ENCODE data around the gene TMTC2.

The TMTC2 gene

GRCh38 chr12:82964446-82964845, 277.7 kb downstream of the TMTC2 start:
- TF ChIP-seq CTCF (IDR thresholded peaks at IDR 0.05; ENCODE audit: extremely low read depth, missing control alignments) = no peak
- no peak for DNase-seq (ENCODE audit: low spot score)

GRCh38 chr12:82966001-82966559, 279.4 kb downstream of the TMTC2 start:
- TF ChIP-seq CTCF (IDR thresholded peaks at IDR 0.05; ENCODE audit: extremely low read depth, missing control alignments) = no peak

GRCh38 chr12:82968631-82969367, 282.1 kb downstream of the TMTC2 start:
- no peak for TF ChIP-seq CTCF (IDR thresholded peaks at IDR 0.05; ENCODE audit: extremely low read depth, missing control alignments)
- no peak for DNase-seq (ENCODE audit: low spot score)

More at GRCh38 chr12:82966001-82966559, 279.4 kb downstream of the TMTC2 start:
- no peak for DNase-seq (ENCODE audit: low spot score)

- DNase-seq (ENCODE audit: low spot score) = no peak
- no peak for TF ChIP-seq CTCF (IDR thresholded peaks at IDR 0.05; ENCODE audit: extremely low read depth, missing control alignments)
Measured at GRCh38 chr12:82970614-82971013, 283.9 kb downstream of the TMTC2 start.

- no peak for TF ChIP-seq CTCF (IDR thresholded peaks at IDR 0.05; ENCODE audit: extremely low read depth, missing control alignments)
- DNase-seq (ENCODE audit: low spot score) = no peak
Measured at GRCh38 chr12:82971584-82971983, 284.9 kb downstream of the TMTC2 start.

GRCh38 chr12:82972624-82973023, 285.9 kb downstream of the TMTC2 start:
- TF ChIP-seq CTCF (IDR thresholded peaks at IDR 0.05; ENCODE audit: extremely low read depth, missing control alignments) = no peak
- no peak for DNase-seq (ENCODE audit: low spot score)

GRCh38 chr12:82973592-82973991, 286.9 kb downstream of the TMTC2 start:
- DNase-seq (ENCODE audit: low spot score) = no peak
- TF ChIP-seq CTCF (IDR thresholded peaks at IDR 0.05; ENCODE audit: extremely low read depth, missing control alignments) = no peak
